MM.1S (cell line): Measurements from ENCODE around the gene FAM50B.

Source experiments
- DNase-seq: peaks from one replicate; pipeline ENCODE4 v3.0.0-alpha.2; 2015
- H2AFZ ChIP-seq: fragments of 300-600 bp; sonication (generic); 2 replicates; pipeline ENCODE4 v1.6.0; 2016; ENCODE audit warnings: antibody characterized with exemption, low read length
- H3F3A ChIP-seq: fragments of 300-600 bp; sonication (generic); 2 replicates; pipeline ENCODE4 v1.6.1; 2016; ENCODE audit warnings: mild to moderate bottlenecking, antibody characterized with exemption, low read length, moderate library complexity, mixed read lengths; ENCODE audit not compliant: insufficient read depth
- H3K27ac ChIP-seq: fragments of 300-600 bp; sonication (generic); 2 replicates; pipeline ENCODE4 v1.5.1; 2016; ENCODE audit warnings: mild to moderate bottlenecking, low read length
- H3K27me3 ChIP-seq: fragments of 300-600 bp; sonication (generic); replicated peaks from 2 replicates; pipeline ENCODE4 v1.6.0; 2016; ENCODE audit warnings: low read length; ENCODE audit not compliant: insufficient read depth
- H3K36me3 ChIP-seq: fragments of 300-600 bp; sonication (generic); replicated peaks from 2 replicates; pipeline ENCODE4 v1.6.1; 2016; ENCODE audit warnings: mild to moderate bottlenecking, low read length, mixed read lengths; ENCODE audit not compliant: insufficient read depth
- H3K4me1 ChIP-seq: fragments of 300-600 bp; sonication (generic); 2 replicates; pipeline ENCODE4 v1.6.1; 2016; ENCODE audit warnings: low read length, mixed read lengths
- H3K4me2 ChIP-seq: fragments of 300-600 bp; sonication (generic); 2 replicates; pipeline ENCODE4 v1.6.0; 2016; ENCODE audit warnings: low read depth, low read length
- H3K4me3 ChIP-seq: fragments of 300-600 bp; sonication (generic); 2 replicates; pipeline ENCODE4 v1.5.1; 2016; ENCODE audit warnings: low read length, mixed read lengths
- H3K79me2 ChIP-seq: fragments of 300-600 bp; sonication (generic); 2 replicates; pipeline ENCODE4 v1.6.1; 2016; ENCODE audit warnings: mixed run types, low read length, mixed read lengths
- H3K9ac ChIP-seq: fragments of 300-600 bp; sonication (generic); 2 replicates; pipeline ENCODE4 v1.6.1; 2016; ENCODE audit warnings: low read length, mixed read lengths
- H3K9me2 ChIP-seq: fragments of 300-600 bp; sonication (generic); replicated peaks from 2 replicates; pipeline ENCODE4 v1.6.1; 2016; ENCODE audit warnings: mild to moderate bottlenecking, low read length, mixed read lengths; ENCODE audit not compliant: insufficient read depth
- H3K9me3 ChIP-seq: fragments of 300-600 bp; sonication (generic); replicated peaks from 2 replicates; pipeline ENCODE4 v1.6.1; 2016; ENCODE audit warnings: mild to moderate bottlenecking, low read length, mixed read lengths; ENCODE audit not compliant: insufficient read depth
- H4K20me1 ChIP-seq: fragments of 300-600 bp; sonication (generic); 2 replicates; pipeline ENCODE4 v1.6.1; 2016; ENCODE audit warnings: mild to moderate bottlenecking, low read length, moderate library complexity, mixed read lengths; ENCODE audit not compliant: insufficient read depth
- EZH2 ChIP-seq: fragments of 300-600 bp; sonication (generic); optimal IDR thresholded peaks from 2 replicates; pipeline ENCODE3; 2017; ENCODE audit warnings: low read depth, mild to moderate bottlenecking, antibody characterized with exemption, low read length, mixed read lengths
- EZH2phosphoT487 ChIP-seq: fragments of 300-600 bp; sonication (generic); IDR thresholded peaks from 2 replicates; pipeline ENCODE4 v1.6.1; 2018; ENCODE audit warnings: antibody characterized with exemption, low read length
- TF ChIP-seq, protein P1 (sequence below): fragments of 300-600 bp; sonication (generic); IDR thresholded peaks from 2 replicates; pipeline ENCODE4 v1.5.1; 2016; ENCODE audit warnings: antibody characterized with exemption, low read length, mixed read lengths

Gene FAM50B

DNA sequence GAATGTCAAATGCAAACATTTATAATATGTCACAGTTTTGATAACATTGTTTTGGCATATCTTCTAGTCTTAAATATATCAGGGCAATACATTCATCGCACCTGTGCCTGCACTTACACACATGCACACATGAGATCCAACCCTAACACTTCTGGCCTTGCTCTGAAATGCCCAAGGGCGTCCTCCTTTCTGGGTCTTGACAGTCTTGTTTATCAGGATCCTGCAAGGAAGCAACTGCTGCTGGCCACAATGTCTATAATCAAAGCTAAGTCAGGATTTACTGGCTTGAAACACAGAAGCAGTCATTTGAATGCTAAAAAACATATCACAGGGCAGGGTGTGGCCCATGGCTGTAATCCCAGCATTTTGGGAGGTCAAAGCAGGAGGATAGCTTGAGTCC lies 32.9 kb upstream of the FAM50B start:
- Histone ChIP-seq H3F3A (no peaks in the 10 kb centered on the region), H3K36me3 (no peaks in the 10 kb centered on the region)
- DNase-seq: no peak

DNA sequence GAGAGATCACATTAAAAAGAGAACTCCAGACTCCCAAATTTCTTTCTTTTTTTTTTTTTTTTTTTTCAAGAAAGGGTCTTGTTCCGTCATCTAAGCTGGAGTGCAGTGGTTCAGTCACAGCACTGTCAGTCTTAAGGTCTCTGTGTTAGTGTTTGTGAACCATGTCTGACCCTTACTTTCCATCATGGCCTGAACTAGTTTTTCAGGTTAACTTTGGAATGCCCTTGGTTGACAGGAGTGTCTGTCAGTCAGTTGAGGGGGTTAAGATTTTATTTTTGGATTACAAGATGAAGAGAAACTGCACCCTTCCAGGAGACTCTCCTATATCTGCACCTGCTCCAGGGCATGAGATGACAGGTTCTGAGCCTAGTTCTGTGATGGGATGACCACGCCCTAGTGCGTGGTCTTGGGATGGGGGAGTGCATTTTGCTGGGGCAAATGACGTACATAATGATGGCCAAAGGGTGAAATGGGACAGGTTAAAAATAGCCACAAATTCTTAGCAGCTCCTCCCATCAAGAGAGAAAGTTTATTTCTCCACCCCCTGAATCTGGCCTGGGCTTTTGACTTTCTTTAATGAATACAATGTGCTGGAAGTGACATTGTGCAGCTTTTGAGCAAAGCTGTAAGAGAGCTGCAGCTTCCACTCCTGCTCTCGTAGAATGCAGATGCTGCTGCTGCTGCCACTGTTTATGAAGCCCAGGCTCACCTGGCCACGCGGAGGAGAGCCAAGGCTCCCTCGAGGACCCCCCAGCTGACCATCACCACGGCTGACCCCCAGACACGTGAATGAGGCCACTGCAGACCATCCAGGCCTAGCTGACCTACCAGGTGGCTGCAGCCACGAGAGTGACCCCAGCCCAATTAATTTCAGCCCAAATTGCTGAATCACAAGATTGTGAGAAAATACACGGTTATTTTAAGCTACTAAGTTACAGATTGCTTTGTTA lies 29.7 kb upstream of the FAM50B start:
- Histone ChIP-seq H4K20me1 (no peaks in the 10 kb centered on the region), H3K4me2 (no peak overlapping the region), H3K4me3 (no peak overlapping the region)

More for the DNA sequence above, 32.9 kb upstream of the FAM50B start:
- H3K9me2 ChIP-seq: no peaks in the 10 kb centered on the region
- H3K9ac ChIP-seq: no peak overlapping the region
- no peak overlapping the region for H3K4me2 ChIP-seq
- H3K79me2 ChIP-seq: no peaks in the 10 kb centered on the region
- TF ChIP-seq EZH2phosphoT487: no peak
- TF ChIP-seq EZH2: no peak
- TF ChIP-seq, protein P1, sequence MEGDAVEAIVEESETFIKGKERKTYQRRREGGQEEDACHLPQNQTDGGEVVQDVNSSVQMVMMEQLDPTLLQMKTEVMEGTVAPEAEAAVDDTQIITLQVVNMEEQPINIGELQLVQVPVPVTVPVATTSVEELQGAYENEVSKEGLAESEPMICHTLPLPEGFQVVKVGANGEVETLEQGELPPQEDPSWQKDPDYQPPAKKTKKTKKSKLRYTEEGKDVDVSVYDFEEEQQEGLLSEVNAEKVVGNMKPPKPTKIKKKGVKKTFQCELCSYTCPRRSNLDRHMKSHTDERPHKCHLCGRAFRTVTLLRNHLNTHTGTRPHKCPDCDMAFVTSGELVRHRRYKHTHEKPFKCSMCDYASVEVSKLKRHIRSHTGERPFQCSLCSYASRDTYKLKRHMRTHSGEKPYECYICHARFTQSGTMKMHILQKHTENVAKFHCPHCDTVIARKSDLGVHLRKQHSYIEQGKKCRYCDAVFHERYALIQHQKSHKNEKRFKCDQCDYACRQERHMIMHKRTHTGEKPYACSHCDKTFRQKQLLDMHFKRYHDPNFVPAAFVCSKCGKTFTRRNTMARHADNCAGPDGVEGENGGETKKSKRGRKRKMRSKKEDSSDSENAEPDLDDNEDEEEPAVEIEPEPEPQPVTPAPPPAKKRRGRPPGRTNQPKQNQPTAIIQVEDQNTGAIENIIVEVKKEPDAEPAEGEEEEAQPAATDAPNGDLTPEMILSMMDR: no peak
- no peaks in the 10 kb centered on the region for H3K27me3 ChIP-seq
- H2AFZ ChIP-seq: no peak overlapping the region
- no peak overlapping the region for H3K27ac ChIP-seq
- H3K9me3 ChIP-seq: no peaks in the 10 kb centered on the region
- H3K4me1 ChIP-seq: no peaks in the 10 kb centered on the region
- no peaks in the 10 kb centered on the region for H4K20me1 ChIP-seq
- no peak overlapping the region for H3K4me3 ChIP-seq

DNA sequence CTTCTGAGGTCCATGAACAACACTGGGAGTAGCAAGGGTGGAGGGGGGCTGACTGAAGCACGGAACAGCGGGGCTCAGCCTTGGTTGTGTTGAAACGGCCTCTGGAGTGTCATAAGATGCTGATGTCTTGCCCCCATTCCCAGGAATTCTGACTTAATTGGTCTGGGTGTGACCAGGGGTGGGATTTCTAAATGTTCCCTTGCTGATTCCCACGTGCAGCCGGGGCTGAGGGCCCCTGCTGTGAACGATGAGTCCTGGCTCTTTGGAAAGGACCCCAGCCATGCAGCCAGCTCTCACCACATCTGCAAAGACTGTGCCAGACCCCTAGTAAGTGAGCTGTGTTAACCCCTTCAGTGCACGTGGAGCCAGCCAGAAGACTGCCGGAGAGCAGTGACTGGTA lies 28.6 kb upstream of the FAM50B start:
- H3K4me3 ChIP-seq: no peak overlapping the region
- no peaks in the 10 kb centered on the region for H3F3A ChIP-seq
- H3K27me3 ChIP-seq: no peaks in the 10 kb centered on the region
- no peaks in the 10 kb centered on the region for H3K79me2 ChIP-seq
- H4K20me1 ChIP-seq: no peaks in the 10 kb centered on the region
- H3K9me3 ChIP-seq: no peaks in the 10 kb centered on the region
- TF ChIP-seq, protein P1: no peak
- no peak for TF ChIP-seq EZH2
- no peak for TF ChIP-seq EZH2phosphoT487
- no peak overlapping the region for H2AFZ ChIP-seq
- H3K36me3 ChIP-seq: no peaks in the 10 kb centered on the region
- H3K4me1 ChIP-seq: no peaks in the 10 kb centered on the region
- no peaks in the 10 kb centered on the region for H3K9me2 ChIP-seq
- H3K4me2 ChIP-seq: no peak overlapping the region
- no peak overlapping the region for H3K9ac ChIP-seq
- DNase-seq: no peak
- H3K27ac ChIP-seq: no peak overlapping the region

More for the DNA sequence above, 29.7 kb upstream of the FAM50B start:
- no peak for DNase-seq
- Histone ChIP-seq H3K9me3 (no peaks in the 10 kb centered on the region), H3K4me1 (no peaks in the 10 kb centered on the region), H3K36me3 (no peaks in the 10 kb centered on the region), H3K27me3 (no peaks in the 10 kb centered on the region), H2AFZ (no peak overlapping the region), H3K79me2 (no peaks in the 10 kb centered on the region), H3F3A (no peaks in the 10 kb centered on the region), H3K27ac (no peak overlapping the region), H3K9me2 (no peaks in the 10 kb centered on the region), H3K9ac (no peak overlapping the region)
- no peak for TF ChIP-seq EZH2phosphoT487
